GM18861 (cell line): ENCODE data around the gene SNRPA1.
"Not testable (repeated sequence)": the region's sequence is repeated elsewhere in the genome, so short reads cannot be mapped to it uniquely, and the experiment has no call there.

Experiments
- ATAC-seq: cut with Tn5 transposase; IDR thresholded peaks from one replicate; pipeline ENCODE4 v1.9.1; 2021; ENCODE audit not compliant: unreplicated experiment

SNRPA1 gene

GRCh38 chr15:101296418-101297405, 1.7 kb upstream of the SNRPA1 start:
- ATAC-seq = no peak

- ATAC-seq = no peak
These were observed 636 bp upstream of the SNRPA1 start for GRCh38 chr15:101295607-101296161.

DNA sequence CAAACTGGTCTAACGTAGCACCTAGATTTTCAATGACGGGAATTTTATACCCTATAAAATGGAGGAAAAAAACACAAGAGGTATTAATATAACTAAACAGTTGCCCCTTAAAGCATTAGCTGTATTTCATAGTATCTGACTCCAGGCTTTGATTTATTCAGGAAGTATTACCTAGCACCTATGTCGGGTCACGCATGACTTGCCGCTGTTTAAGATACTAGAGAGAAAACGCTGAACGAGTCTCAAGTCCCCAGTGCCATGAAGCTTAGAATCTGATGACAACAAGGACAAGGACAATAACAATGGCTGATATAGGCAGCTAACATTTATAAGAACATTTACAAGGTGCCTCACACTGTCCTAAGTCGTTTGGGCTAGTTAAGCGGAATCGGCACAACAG, 1.9 kb downstream of the SNRPA1 start:
- no peak for ATAC-seq

- no peak for ATAC-seq
These were observed 6.0 kb downstream of the SNRPA1 start for GRCh38 chr15:101288905-101289513.

DNA sequence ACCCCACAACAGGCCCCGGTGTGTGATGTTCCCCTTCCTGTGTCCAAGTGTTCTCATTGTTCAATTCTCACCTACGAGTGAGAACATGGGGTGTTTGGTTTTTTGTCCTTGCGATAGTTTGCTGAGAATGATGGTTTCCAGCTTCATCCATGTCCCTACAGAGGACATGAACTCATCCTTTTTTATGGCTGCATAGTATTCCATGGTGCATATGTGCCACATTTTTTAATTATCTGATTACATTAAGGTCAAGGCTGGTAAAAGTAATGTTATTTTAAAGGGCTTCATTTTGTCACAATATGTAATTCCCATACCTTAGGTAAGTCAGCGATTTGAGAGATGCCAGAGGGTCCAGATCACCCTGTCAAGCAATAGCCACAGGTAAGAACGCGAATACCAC, 7.7 kb downstream of the SNRPA1 start:
- ATAC-seq = not testable (repeated sequence)

DNA sequence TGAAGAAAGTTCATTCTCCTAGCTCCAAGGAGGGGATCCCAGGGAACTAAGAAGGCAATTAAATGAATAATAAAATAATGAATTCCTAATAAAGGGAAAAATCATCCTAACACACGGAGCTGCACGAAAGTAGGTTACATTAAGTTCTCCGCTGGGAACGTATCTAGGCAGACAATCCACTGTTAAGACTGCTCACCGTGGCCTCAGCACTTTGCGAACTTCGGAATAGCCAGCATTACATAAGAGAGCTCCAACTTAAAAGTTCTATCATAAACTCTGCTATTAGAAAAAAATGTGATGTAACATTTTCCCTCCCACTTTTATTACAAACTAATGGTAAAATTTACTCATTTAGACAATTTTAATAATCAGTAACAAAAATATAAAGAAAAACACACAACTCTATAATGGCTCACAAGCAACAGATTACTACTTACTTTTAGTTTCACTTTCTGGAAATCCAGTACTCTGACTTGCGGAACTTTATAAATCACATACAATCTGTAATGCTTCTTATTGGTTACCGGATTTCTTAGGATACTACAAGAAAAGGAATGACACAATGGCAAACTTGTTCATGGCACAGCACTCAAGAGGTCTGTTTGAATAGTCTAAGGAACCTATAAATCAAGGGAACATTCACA, 8.5 kb downstream of the SNRPA1 start:
- no peak for ATAC-seq

GRCh38 chr15:101283931-101284330, 11.1 kb downstream of the SNRPA1 start:
- ATAC-seq = no peak

DNA sequence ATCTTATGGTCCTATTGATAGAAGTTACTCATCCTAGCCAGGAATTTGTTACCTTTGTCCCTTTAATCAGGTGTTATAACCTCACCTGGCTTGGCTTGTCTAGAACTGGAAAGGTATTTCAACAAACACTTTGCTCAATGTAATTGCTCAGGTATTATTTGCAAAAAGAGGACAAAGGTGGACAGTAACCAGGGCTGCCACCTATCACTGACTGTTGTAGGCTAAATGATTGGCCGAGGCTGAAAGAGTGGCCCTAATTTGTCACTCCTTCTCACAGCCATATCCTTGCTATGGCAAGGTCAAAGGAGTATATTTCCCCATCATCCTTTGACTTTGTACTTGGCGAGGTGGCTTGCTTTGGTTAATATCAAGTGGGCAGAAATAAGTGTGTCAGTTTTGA, 15.0 kb downstream of the SNRPA1 start:
- ATAC-seq = no peak

DNA sequence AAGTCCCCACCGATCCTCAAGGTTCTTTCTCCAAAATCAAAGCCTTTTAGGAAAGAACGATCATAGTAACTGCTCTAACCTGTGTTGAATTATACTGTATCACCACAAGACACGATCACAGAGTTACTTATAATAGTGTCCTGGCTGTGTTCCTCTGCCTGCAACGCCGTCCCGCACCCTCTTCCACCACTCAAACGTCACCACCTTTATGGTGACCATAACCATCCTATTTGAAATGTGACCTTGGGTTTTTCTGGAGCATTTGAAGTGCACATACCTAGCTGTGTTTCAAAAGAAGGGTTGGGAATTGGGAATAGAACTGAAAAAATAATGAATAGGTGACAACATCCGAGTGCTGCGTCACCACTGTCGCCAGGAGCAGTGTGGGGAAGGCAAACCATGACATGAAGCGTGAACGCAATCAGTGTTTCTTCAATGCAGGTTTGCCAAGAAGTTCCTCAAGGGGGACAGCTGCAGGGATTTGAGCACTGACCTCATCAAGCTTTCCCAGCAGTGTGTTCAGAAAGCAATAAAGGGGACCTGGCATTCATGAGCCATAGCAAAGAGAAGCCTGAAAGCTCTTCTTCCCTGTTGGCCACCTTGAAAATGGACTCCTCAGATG, 17.0 kb downstream of the SNRPA1 start:
- no peak for ATAC-seq

GRCh38 chr15:101277038-101277822, 17.8 kb downstream of the SNRPA1 start, which contains the start of gene SELENOS:
TSS of gene SELENOS (minus strand) at chr15:101277485. CDS start at chr15:101277417, 68 bp downstream.
- ATAC-seq = peak; percentile 61

GRCh38 chr15:101276501-101277037, 18.5 kb downstream of the SNRPA1 start:
- peak; percentile 25 for ATAC-seq

DNA sequence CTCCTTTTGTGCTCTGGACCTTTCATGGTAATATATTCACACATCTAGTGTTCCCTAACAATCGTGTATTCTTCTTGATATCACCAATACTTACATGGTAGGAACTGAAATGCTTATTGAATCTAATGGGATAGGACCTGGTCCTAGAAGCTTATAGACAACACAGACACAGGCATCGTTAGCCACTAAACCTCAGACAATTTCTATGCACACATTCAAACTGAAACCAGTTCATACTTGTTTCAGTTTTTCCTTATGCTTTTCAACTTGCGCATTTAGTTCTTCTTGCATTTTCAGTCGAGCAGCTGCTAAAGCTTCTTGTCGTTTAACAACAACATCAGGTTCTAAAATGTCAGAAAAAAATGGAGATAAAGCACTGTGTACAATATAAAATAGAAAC, 20.0 kb downstream of the SNRPA1 start:
- no peak for ATAC-seq

- no peak for ATAC-seq
These were observed 21.5 kb downstream of the SNRPA1 start for GRCh38 chr15:101273534-101273933.

DNA sequence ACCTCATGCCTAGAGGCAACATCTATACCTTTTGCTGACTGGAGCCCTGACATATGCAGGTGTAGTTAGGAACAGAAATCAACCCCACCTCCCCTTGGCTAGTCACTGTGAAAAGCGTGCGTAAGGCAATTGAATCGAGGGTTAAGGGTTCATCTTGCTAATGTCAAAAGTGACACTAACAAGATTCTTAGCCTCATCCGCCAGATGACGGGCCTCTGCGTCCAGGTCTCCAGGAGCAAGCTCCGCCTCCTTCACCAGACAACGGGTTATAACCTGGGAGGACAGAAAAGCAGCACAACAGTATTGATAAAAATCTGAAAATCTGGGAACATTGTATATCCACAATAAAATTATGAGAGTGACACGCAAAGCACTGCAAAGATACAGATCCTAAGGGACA, 22.5 kb downstream of the SNRPA1 start:
- ATAC-seq = no peak

GRCh38 chr15:101269479-101270223, 25.4 kb downstream of the SNRPA1 start:
- no peak for ATAC-seq

DNA sequence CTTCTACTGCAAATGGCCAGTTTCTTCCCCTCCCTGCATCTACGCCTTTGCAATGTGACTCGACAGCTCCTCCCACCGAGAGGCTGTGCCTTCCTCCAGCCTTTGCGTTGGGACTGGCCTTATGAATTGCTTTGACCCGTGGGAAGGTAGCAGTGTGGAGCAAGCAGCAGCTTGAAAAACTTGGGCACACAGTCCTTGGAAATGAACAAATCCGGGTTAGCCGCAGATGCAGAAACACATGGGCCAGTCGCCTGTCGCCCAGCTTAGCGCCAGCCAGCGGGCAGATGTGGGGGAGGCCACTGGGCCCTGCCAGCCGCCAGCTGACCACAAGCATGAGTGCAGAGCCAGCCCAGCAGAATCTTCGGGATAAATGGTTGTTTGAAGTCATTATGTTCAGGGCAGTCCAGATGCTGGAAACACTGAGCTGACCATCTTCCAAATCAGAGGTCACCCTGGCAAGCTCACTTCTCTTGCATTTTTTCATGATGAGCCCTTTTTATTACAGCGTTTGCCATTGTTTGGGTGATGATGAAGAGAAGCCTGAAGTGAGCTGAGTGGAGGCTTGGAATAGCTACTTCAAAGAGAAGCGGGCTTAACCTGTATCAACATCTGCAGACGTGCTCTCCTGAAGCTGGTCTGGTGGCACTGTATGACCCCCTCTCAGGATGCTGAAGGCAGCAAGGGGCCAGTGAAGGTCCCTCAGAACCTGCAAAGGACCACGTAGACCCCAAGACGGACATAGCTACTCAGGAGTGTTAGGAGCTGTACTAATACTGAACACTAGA, 27.5 kb downstream of the SNRPA1 start:
- no peak for ATAC-seq

DNA sequence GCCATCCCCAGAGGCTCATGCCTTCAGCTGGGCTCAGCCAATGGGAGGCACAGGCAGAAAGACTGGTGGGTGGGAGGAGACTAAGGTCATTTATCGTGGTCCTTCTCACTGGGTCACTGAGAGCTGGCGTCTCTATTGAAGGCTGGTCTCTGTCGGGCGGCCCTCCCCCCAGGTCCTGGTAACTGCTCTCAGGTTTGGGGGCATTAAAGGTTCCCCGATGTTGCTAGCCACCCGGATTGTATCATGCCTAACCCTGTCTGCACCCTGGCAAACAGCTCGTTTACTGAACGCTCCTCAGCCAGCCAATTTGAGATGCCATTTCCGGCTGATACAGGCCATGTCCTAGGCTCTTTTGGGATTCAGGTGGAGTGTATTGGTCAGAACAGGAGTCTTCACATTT, 28.3 kb downstream of the SNRPA1 start:
- ATAC-seq = no peak

- ATAC-seq = no peak
These were observed 29.0 kb downstream of the SNRPA1 start for GRCh38 chr15:101266034-101266433.
